OCI-LY1 (cell line): ENCODE data around the gene FIS1.

ENCODE experiments used
- H2AFZ ChIP-seq: fragments of 200-600 bp; sonication (generic), shearing (Covaris generic); 2 replicates; pipeline ENCODE4 v1.6.0; 2014; ENCODE audit warnings: antibody characterized with exemption, mild to moderate bottlenecking, low read length
- H3F3A ChIP-seq: fragments of 200-600 bp; sonication (generic), shearing (Covaris generic); 2 replicates; pipeline ENCODE4 v1.6.0; 2014; ENCODE audit warnings: mild to moderate bottlenecking, antibody characterized with exemption, low read length, moderate library complexity; ENCODE audit not compliant: insufficient read depth
- H3K27ac ChIP-seq: fragments of 200-600 bp; sonication (generic); 2 replicates; pipeline ENCODE4 v1.5.1; 2014; ENCODE audit warnings: low read length, mixed run types, mild to moderate bottlenecking, low read depth; ENCODE audit not compliant: poor library complexity, severe bottlenecking
- H3K27me3 ChIP-seq: fragments of 200-600 bp; sonication (generic); 2 replicates; pipeline ENCODE4 v1.6.0; 2014; ENCODE audit warnings: antibody characterized with exemption, mild to moderate bottlenecking, low read length, moderate library complexity; ENCODE audit not compliant: insufficient read depth
- H3K36me3 ChIP-seq: fragments of 200-600 bp; sonication (generic); 2 replicates; pipeline ENCODE4 v1.6.1; 2014; ENCODE audit warnings: mild to moderate bottlenecking, antibody characterized with exemption, low read length, moderate library complexity, mixed read lengths; ENCODE audit not compliant: insufficient read depth
- H3K4me1 ChIP-seq: fragments of 200-600 bp; sonication (generic); 2 replicates; pipeline ENCODE4 v1.5.1; 2014; ENCODE audit warnings: mild to moderate bottlenecking, low read length, moderate library complexity; ENCODE audit not compliant: insufficient read depth, severe bottlenecking
- H3K4me2 ChIP-seq: fragments of 200-600 bp; sonication (generic), shearing (Covaris generic); 2 replicates; pipeline ENCODE4 v1.6.1; 2014; ENCODE audit warnings: low read length
- H3K4me3 ChIP-seq: fragments of 200-600 bp; sonication (generic); 2 replicates; pipeline ENCODE4 v1.5.1; 2014; ENCODE audit warnings: low read length, low read depth, mild to moderate bottlenecking, mixed read lengths; ENCODE audit not compliant: poor library complexity, severe bottlenecking
- H3K79me2 ChIP-seq: fragments of 200-600 bp; shearing (Covaris generic); 2 replicates; pipeline ENCODE4 v1.6.1; 2016; ENCODE audit warnings: mixed run types, low read length, mixed read lengths; ENCODE audit not compliant: insufficient read depth
- H3K9ac ChIP-seq: fragments of 200-600 bp; sonication (generic), shearing (Covaris generic); 2 replicates; pipeline ENCODE4 v1.6.1; 2014; ENCODE audit warnings: mild to moderate bottlenecking, low read length, mixed read lengths
- H3K9me2 ChIP-seq: fragments of 200-600 bp; sonication (generic), shearing (Covaris generic); 2 replicates; pipeline ENCODE4 v1.6.1; 2014; ENCODE audit warnings: low read depth, mild to moderate bottlenecking, low read length, mixed read lengths
- H3K9me3 ChIP-seq: fragments of 200-600 bp; shearing (Covaris generic); 2 replicates; pipeline ENCODE4 v1.6.1; 2014; ENCODE audit warnings: low read length, mixed read lengths
- H4K20me1 ChIP-seq: fragments of 200-600 bp; sonication (generic), shearing (Covaris generic); 2 replicates; pipeline ENCODE4 v1.6.0; 2016; ENCODE audit warnings: mild to moderate bottlenecking, low read length; ENCODE audit not compliant: insufficient read depth
- CTCF ChIP-seq: fragments of 200-600 bp; sonication (generic), shearing (Covaris generic); IDR thresholded peaks from 2 replicates; pipeline ENCODE4 v1.5.1; 2017; ENCODE audit warnings: mild to moderate bottlenecking, antibody characterized with exemption, low read length, moderate library complexity, mixed read lengths
- EZH2 ChIP-seq: fragments of 200-600 bp; sonication (generic), shearing (Covaris generic); IDR thresholded peaks from 2 replicates; pipeline ENCODE4 v1.8.0; 2017; ENCODE audit warnings: borderline replicate concordance, mixed run types, mild to moderate bottlenecking, antibody characterized with exemption, low read length, moderate library complexity, mixed read lengths

Gene FIS1

GRCh38 chr7:101218236-101219125 is 26.4 kb downstream of the FIS1 start:
- Histone ChIP-seq H3K9me3 (no peaks in the 10 kb centered on the region), H3K4me2 (peak overlapping the region; percentile 97), H3K27me3 (no peaks in the 10 kb centered on the region), H3F3A (no peaks in the 10 kb centered on the region), H3K9ac (peak overlapping the region; percentile 77), H3K27ac (no peak overlapping the region), H3K79me2 (no peaks in the 10 kb centered on the region; the same call in 1 of the 2 replicates), H3K4me1 (peaks cover 31% of the 10 kb centered on the region), H3K36me3 (peaks cover 10% of the 10 kb centered on the region; the same call in 1 of the 2 replicates), H4K20me1 (no peaks in the 10 kb centered on the region), H3K9me2 (no peaks in the 10 kb centered on the region), H3K4me3 (peak overlapping the region; percentile 85), H2AFZ (no peak overlapping the region)
- TF ChIP-seq CTCF (no peak), EZH2 (no peak)

- Histone ChIP-seq H3K9ac (peak within 1 kb of the TSS; percentile 82), H3K36me3 (peaks cover 2% of the 10 kb centered on the region; the same call in 1 of the 2 replicates), H3K9me2 (no peaks in the 10 kb centered on the region), H3K27me3 (no peaks in the 10 kb centered on the region), H3K27ac (peak within 1 kb of the TSS; percentile 40), H3K79me2 (no peaks in the 10 kb centered on the region; the same call in 1 of the 2 replicates), H3K4me2 (peak within 1 kb of the TSS; percentile 97), H4K20me1 (no peaks in the 10 kb centered on the region), H3F3A (no peaks in the 10 kb centered on the region), H3K4me3 (peak within 1 kb of the TSS; percentile 85), H2AFZ (0 out of 2 replicates have a peak within 1 kb of the TSS, but pooled peaks have one; percentile 18), H3K9me3 (no peaks in the 10 kb centered on the region), H3K4me1 (peaks cover 31% of the 10 kb centered on the region)
- TF ChIP-seq EZH2 (no peak), CTCF (no peak)
Observed at GRCh38 chr7:101217388-101218235, 27.3 kb downstream of the FIS1 start, which contains the start of the genes PLOD3 and ZNHIT1. TSS of gene PLOD3 (minus strand) at chr7:101217581. CDS start at chr7:101217274, 307 bp downstream. TSS of gene ZNHIT1 (plus strand) at chr7:101218165. CDS start at chr7:101218196, 31 bp downstream.

- H3F3A ChIP-seq, result no peaks in the 10 kb centered on the region
- H3K9ac ChIP-seq, result peak overlapping the region; percentile 82
- H3K27ac ChIP-seq, result no peak overlapping the region
- H4K20me1 ChIP-seq, result no peaks in the 10 kb centered on the region
- peak overlapping the region; percentile 85 for H3K4me3 ChIP-seq
- no peaks in the 10 kb centered on the region; the same call in 1 of the 2 replicates for H3K79me2 ChIP-seq
- TF ChIP-seq CTCF (peak; percentile 24; the same call in 1 of the 2 replicates), EZH2 (no peak)
- peak overlapping the region; percentile 97 for H3K4me2 ChIP-seq
- H3K4me1 ChIP-seq, result peaks cover 31% of the 10 kb centered on the region
- H3K36me3 ChIP-seq, result no peaks in the 10 kb centered on the region
- H3K9me3 ChIP-seq, result no peaks in the 10 kb centered on the region
- no peak overlapping the region for H2AFZ ChIP-seq
- no peaks in the 10 kb centered on the region for H3K9me2 ChIP-seq
- H3K27me3 ChIP-seq, result no peaks in the 10 kb centered on the region
Observed at GRCh38 chr7:101216860-101217387, 28.0 kb downstream of the FIS1 start.
